ENCODE measurements around the gene HRC. TPM values are rescaled to one million over a fixed set of nuclear protein-coding genes. Genes with fewer than 3 reads are reported as not detected.
A peak's percentile ranks its signal among the peaks of the same experiment; 100 is the strongest.

Gene HRC
- total RNA-seq, 1 donor from 2014 or later: 1,040 TPM

GRCh38 chr19:49165865-49166301, 10.7 kb upstream of the HRC start:
- no peak for DNase-seq
- Histone ChIP-seq H3K4me1 (peaks cover 31% of the 10 kb centered on the region), H3K27ac (replicated peaks) (peak overlapping the region; percentile 93), H3K9me3 (replicated peaks) (no peaks in the 10 kb centered on the region), H3K4me3 (peak overlapping the region; percentile 36), H3K36me3 (peaks cover 30% of the 10 kb centered on the region), H3K27me3 (ENCODE audit: low read depth) (no peaks in the 10 kb centered on the region)
- intact Hi-C loops (cut with micrococcal nuclease): no loop called here
- no peak for TF ChIP-seq CTCF (IDR thresholded peaks at IDR 0.05; ENCODE audit: borderline replicate concordance)

GRCh38 chr19:49165111-49165750, 10.0 kb upstream of the HRC start:
- intact Hi-C loops (cut with micrococcal nuclease): no loop called here

GRCh38 chr19:49161987-49162386, 6.8 kb upstream of the HRC start:
- DNase-seq: no peak
- intact Hi-C loops (cut with micrococcal nuclease): no loop called here
- Histone ChIP-seq H3K36me3 (no peaks in the 10 kb centered on the region), H3K27ac (replicated peaks) (peak overlapping the region; percentile 52), H3K27me3 (ENCODE audit: low read depth) (no peaks in the 10 kb centered on the region), H3K4me3 (no peak overlapping the region), H3K4me1 (peaks cover 68% of the 10 kb centered on the region), H3K9me3 (replicated peaks) (no peaks in the 10 kb centered on the region)
- TF ChIP-seq CTCF (IDR thresholded peaks at IDR 0.05; ENCODE audit: borderline replicate concordance): no peak

More at GRCh38 chr19:49165111-49165750, 10.0 kb upstream of the HRC start:
- Histone ChIP-seq H3K27me3 (ENCODE audit: low read depth) (no peaks in the 10 kb centered on the region), H3K36me3 (peaks cover 24% of the 10 kb centered on the region), H3K4me1 (peaks cover 38% of the 10 kb centered on the region), H3K9me3 (replicated peaks) (no peaks in the 10 kb centered on the region), H3K27ac (replicated peaks) (peak overlapping the region; percentile 93), H3K4me3 (peak overlapping the region; percentile 36)
- DNase-seq: peak; percentile 44
- no peak for TF ChIP-seq CTCF (IDR thresholded peaks at IDR 0.05; ENCODE audit: borderline replicate concordance)

GRCh38 chr19:49160450-49161189, 5.4 kb upstream of the HRC start:
- Histone ChIP-seq H3K9me3 (replicated peaks) (no peaks in the 10 kb centered on the region), H3K27ac (replicated peaks) (peak overlapping the region; percentile 97), H3K27me3 (ENCODE audit: low read depth) (no peaks in the 10 kb centered on the region), H3K4me3 (peak overlapping the region; percentile 93), H3K4me1 (peaks cover 62% of the 10 kb centered on the region), H3K36me3 (no peaks in the 10 kb centered on the region)
- no peak for TF ChIP-seq CTCF (IDR thresholded peaks at IDR 0.05; ENCODE audit: borderline replicate concordance)
- no peak for DNase-seq
- intact Hi-C loops (cut with micrococcal nuclease): no loop called here

GRCh38 chr19:49157445-49158224, 2.4 kb upstream of the HRC start, which contains the start of gene TRPM4:
Gene TRPM4 (plus strand): TSS chr19:49157792. CDS start chr19:49157867, 75 bp downstream.
- Histone ChIP-seq H3K4me1 (peaks cover 49% of the 10 kb centered on the region), H3K9me3 (replicated peaks) (no peaks in the 10 kb centered on the region), H3K27ac (replicated peaks) (peak within 1 kb of the TSS; percentile 97), H3K36me3 (no peaks in the 10 kb centered on the region), H3K27me3 (ENCODE audit: low read depth) (no peaks in the 10 kb centered on the region), H3K4me3 (peak within 1 kb of the TSS; percentile 93)
- intact Hi-C loops (cut with micrococcal nuclease): no loop called here
- DNase-seq: peak; percentile 96
- TF ChIP-seq CTCF (IDR thresholded peaks at IDR 0.05; ENCODE audit: borderline replicate concordance): no peak
